ENCODE data around the gene ETNPPL. TPM values are rescaled to one million over a fixed set of nuclear protein-coding genes. Genes with fewer than 3 reads are reported as not detected.
A peak's percentile ranks its signal among the peaks of the same experiment; 100 is the strongest.

ETNPPL gene
- total and polyA plus RNA-seq, 2 of the 13 experiments (the other 11 are each of a cell fraction or from before 2014, with no cell fraction given) = 1.4 to 6.0 TPM

DNA sequence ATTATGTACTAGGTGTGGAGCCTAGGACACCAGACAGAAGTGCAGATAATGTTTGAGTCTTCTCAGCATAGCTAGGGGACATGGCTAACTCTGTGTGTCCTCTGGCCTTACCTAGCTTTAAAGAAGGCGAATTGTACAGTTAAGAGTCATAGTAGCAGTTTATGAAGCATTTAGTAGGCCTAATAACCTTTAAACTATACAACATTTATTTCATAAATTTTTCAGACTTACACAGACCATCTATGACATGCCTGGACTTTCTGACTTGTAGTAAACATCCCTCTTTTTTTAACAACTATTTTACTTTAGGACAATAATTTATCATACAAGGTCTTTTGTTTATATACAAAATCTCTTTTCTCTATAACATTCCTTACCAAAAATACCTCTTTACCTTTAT, 37.4 kb downstream of the ETNPPL start:
- DNase-seq (ENCODE audit: low spot score) (no peak), ATAC-seq (no peak), FAIRE-seq (no peak)
- Histone ChIP-seq H2AFZ (ENCODE audit: low read length) (no peak overlapping the region), H4K20me1 (ENCODE audit: insufficient read depth, low read length) (no peaks in the 10 kb centered on the region), H3K27me3 (ENCODE audit: control insufficient read depth in 1 of 2, insufficient read depth in 2 of 2, low read length in 2 of 2) (no peaks in the 10 kb centered on the region), H3K4me1 (ENCODE audit: insufficient read depth, low read length) (peaks cover 8% of the 10 kb centered on the region), H3K9me3 (ENCODE audit: low read length) (peaks cover 31% of the 10 kb centered on the region), H3K27ac (ENCODE audit: extremely low read length, insufficient read depth, low read length) (no peak overlapping the region), H3K36me3 (replicated peaks in 1 of 2; ENCODE audit: control insufficient read depth in 1 of 2, insufficient read depth in 2 of 2, low read length in 2 of 2) (no peaks in the 10 kb centered on the region), H3K79me2 (ENCODE audit: insufficient read depth, low read length) (no peaks in the 10 kb centered on the region), H3K4me2 (ENCODE audit: low read depth, low read length) (no peak overlapping the region), H3K9ac (ENCODE audit: insufficient read depth, low read depth, low read length) (no peak overlapping the region), H3K4me3 (replicated peaks in 1 of 3; ENCODE audit: insufficient read depth in 1 of 3, low read depth in 2 of 3, low read length in 3 of 3) (no peak overlapping the region)
- WGBS (ENCODE audit: low lambda C conversion rate) = 9% methylated on average over 1 of the region's 1 CpG
- CTCF ChIA-PET (ENCODE audit: low intra/inter-chr PET ratio, low total read pairs) = no interaction called here
- intact Hi-C loops (cut with micrococcal nuclease; ENCODE audit: unreplicated experiment) = no loop called here
- TF ChIP-seq, protein P1, sequence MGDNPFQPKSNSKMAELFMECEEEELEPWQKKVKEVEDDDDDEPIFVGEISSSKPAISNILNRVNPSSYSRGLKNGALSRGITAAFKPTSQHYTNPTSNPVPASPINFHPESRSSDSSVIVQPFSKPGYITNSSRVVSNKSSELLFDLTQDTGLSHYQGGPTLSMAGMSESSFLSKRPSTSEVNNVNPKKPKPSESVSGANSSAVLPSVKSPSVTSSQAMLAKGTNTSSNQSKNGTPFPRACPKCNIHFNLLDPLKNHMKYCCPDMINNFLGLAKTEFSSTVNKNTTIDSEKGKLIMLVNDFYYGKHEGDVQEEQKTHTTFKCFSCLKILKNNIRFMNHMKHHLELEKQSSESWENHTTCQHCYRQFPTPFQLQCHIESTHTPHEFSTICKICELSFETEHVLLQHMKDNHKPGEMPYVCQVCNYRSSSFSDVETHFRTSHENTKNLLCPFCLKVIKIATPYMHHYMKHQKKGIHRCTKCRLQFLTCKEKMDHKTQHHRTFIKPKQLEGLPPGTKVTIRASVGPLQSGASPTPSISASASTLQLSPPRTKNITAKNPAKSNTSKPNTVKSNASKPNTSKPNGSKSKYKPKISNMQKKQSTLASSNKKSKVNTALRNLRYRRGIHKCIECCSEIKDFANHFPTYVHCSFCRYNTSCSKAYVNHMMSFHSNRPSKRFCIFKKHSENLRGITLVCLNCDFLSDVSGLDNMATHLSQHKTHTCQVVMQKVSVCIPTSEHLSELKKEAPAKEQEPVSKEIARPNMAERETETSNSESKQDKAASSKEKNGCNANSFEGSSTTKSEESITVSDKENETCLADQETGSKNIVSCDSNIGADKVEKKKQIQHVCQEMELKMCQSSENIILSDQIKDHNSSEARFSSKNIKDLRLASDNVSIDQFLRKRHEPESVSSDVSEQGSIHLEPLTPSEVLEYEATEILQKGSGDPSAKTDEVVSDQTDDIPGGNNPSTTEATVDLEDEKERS (CRISPR knock-in tag; IDR thresholded peaks at IDR 0.05) = 0 out of 2 replicates have a peak, but pooled peaks have one; percentile 43
- TF ChIP-seq ZFP36 (IDR thresholded peaks at IDR 0.05; ENCODE audit: borderline replicate concordance, low read depth, low read length, partially characterized antibody) = peak; percentile 90
- TF ChIP-seq ZFY (CRISPR knock-in tag; IDR thresholded peaks at IDR 0.05) = no peak
- 0 out of 2 replicates have a peak, but pooled peaks have one; percentile 46 for TF ChIP-seq TOPORS (CRISPR knock-in tag; IDR thresholded peaks at IDR 0.05)
- peak; percentile 89 for TF ChIP-seq ZNF724P (CRISPR knock-in tag; IDR thresholded peaks at IDR 0.05; ENCODE audit: borderline replicate concordance)
- TF ChIP-seq ZNF3 (CRISPR knock-in tag; IDR thresholded peaks at IDR 0.05) = no peak
- TF ChIP-seq CEBPG (CRISPR knock-in tag; IDR thresholded peaks at IDR 0.05) = no peak
- no peak for TF ChIP-seq XBP1 (CRISPR knock-in tag; IDR thresholded peaks at IDR 0.05)
- TF ChIP-seq TBX2 (CRISPR knock-in tag; IDR thresholded peaks at IDR 0.05; ENCODE audit: borderline replicate concordance) = no peak
- TF ChIP-seq, protein P2, sequence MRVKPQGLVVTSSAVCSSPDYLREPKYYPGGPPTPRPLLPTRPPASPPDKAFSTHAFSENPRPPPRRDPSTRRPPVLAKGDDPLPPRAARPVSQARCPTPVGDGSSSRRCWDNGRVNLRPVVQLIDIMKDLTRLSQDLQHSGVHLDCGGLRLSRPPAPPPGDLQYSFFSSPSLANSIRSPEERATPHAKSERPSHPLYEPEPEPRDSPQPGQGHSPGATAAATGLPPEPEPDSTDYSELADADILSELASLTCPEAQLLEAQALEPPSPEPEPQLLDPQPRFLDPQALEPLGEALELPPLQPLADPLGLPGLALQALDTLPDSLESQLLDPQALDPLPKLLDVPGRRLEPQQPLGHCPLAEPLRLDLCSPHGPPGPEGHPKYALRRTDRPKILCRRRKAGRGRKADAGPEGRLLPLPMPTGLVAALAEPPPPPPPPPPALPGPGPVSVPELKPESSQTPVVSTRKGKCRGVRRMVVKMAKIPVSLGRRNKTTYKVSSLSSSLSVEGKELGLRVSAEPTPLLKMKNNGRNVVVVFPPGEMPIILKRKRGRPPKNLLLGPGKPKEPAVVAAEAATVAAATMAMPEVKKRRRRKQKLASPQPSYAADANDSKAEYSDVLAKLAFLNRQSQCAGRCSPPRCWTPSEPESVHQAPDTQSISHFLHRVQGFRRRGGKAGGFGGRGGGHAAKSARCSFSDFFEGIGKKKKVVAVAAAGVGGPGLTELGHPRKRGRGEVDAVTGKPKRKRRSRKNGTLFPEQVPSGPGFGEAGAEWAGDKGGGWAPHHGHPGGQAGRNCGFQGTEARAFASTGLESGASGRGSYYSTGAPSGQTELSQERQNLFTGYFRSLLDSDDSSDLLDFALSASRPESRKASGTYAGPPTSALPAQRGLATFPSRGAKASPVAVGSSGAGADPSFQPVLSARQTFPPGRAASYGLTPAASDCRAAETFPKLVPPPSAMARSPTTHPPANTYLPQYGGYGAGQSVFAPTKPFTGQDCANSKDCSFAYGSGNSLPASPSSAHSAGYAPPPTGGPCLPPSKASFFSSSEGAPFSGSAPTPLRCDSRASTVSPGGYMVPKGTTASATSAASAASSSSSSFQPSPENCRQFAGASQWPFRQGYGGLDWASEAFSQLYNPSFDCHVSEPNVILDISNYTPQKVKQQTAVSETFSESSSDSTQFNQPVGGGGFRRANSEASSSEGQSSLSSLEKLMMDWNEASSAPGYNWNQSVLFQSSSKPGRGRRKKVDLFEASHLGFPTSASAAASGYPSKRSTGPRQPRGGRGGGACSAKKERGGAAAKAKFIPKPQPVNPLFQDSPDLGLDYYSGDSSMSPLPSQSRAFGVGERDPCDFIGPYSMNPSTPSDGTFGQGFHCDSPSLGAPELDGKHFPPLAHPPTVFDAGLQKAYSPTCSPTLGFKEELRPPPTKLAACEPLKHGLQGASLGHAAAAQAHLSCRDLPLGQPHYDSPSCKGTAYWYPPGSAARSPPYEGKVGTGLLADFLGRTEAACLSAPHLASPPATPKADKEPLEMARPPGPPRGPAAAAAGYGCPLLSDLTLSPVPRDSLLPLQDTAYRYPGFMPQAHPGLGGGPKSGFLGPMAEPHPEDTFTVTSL (CRISPR knock-in tag; IDR thresholded peaks at IDR 0.05; ENCODE audit: borderline replicate concordance) = no peak
- no peak for TF ChIP-seq SP5 (CRISPR knock-in tag; IDR thresholded peaks at IDR 0.05; ENCODE audit: borderline replicate concordance, low read depth)
- no peak for TF ChIP-seq MED1 (CRISPR knock-in tag; IDR thresholded peaks at IDR 0.05)
- in situ Hi-C loops (cut with HindIII; ENCODE audit: extremely low pct_ligation_motif_present, low pct_unique_long_range_greater_than_20kb) = no loop called here
- POLR2A ChIA-PET = no interaction called here
- no TSS peak for BruUV-seq (replicated peaks)

All from HepG2 (cell line).